Testis (tissue), 3 donors: Measurements from ENCODE around the gene ALDH16A1. TPM values are rescaled to one million over a fixed set of nuclear protein-coding genes. Genes with fewer than 3 reads are reported as not detected.

Source experiments
- microRNA counts, 2 donors: library from miRNA; unstranded; fragments of <30 nt; microRNA quantifications; one replicate each; lab custom pipeline; 2016
- microRNA-seq, 2 donors: library from miRNA; unstranded; fragments of <30 nt; microRNA quantifications; one replicate each; pipeline ENCODE4, GENCODE V29; 2016; ENCODE audit warnings: borderline number of aligned reads in 2 of 2, borderline replicate concordance in 1 of 2
- polyA plus RNA-seq: library from polyadenylated mRNA; stranded (reverse); fragments of 350-450 nt; fragmentation: Illumina TruSeq; extraction: RNeasy Lipid Tissue Mini Kit (QIAGEN cat#74804); gene quantifications from one replicate; pipeline ENCODE4 v1.2.3, GENCODE V29; 2014; ENCODE audit warnings: low read depth, low replicate concordance; ENCODE audit not compliant: insufficient read depth
- small RNA-seq, 2 donors: library from RNA; depleted of rRNA; stranded (forward); fragments of <200 nt; gene quantifications; one replicate each; pipeline ENCODE3, GENCODE V24; 2016
- total RNA-seq, 2 donors: library from RNA; depleted of rRNA; stranded (reverse); fragments of >200 nt; gene quantifications; one replicate each; pipeline ENCODE4 v1.2.3, GENCODE V29; 2016

ALDH16A1 gene
- total and polyA plus RNA-seq, 3 donors from 2014 or later, result 8.5 to 24.7 (median 22.4) TPM

MicroRNAs within 50 kb of the gene (microRNA counts, 767-probe panel; counts per million panel counts)
- microRNA hsa-miR-150-5p (lab: Ali Mortazavi, UCI), result 8,946 to 9,690 counts per million in 2 donors

Small RNA genes within 50 kb of the gene (microRNA-seq; reads per million reads assigned to microRNA genes)
- gene MIR150, result 363 to 453 reads per million in 2 donors

Small RNA genes within 50 kb of the gene (small RNA-seq; reads per million reads assigned to genes)
- gene COX6CP7, result 0 reads per million in 2 donors
- gene MIR150, result 4.8 to 20.6 reads per million in 2 donors
- 0 reads per million in 2 donors for gene SNORD32A
- 0 reads per million in 2 donors for gene SNORD33
- gene SNORD34, result 0 reads per million in 2 donors
- gene SNORD35A, result 0 reads per million in 2 donors
- 0 reads per million in 2 donors for gene SNORD35B

Other genes starting within 250 kb of the ALDH16A1 start
- 10 to 100 TPM; 47.0 to 51.9 TPM for gene SLC6A16, start 128.0 kb upstream of the ALDH16A1 start, total RNA-seq
- 311 TPM for gene SLC6A16, start 128.0 kb upstream of the ALDH16A1 start, polyA plus RNA-seq
- 10 to 100 TPM; 12.6 to 16.2 TPM for gene CD37, start 117.8 kb upstream of the ALDH16A1 start, total RNA-seq
- gene CD37, start 117.8 kb upstream of the ALDH16A1 start, polyA plus RNA-seq, result 23.2 TPM
- 10 to 100 TPM; 12.6 to 20.8 TPM for gene TEAD2, start 90.8 kb upstream of the ALDH16A1 start, total RNA-seq
- gene TEAD2, start 90.8 kb upstream of the ALDH16A1 start, polyA plus RNA-seq, result 29.6 TPM
- gene DKKL1, start 89.3 kb upstream of the ALDH16A1 start, total RNA-seq, result 100 to 1,000 TPM; 145 to 190 TPM
- gene DKKL1, start 89.3 kb upstream of the ALDH16A1 start, polyA plus RNA-seq, result 487 TPM
- 100 to 1,000 TPM in 1 of 2 donors, 10 to 100 TPM in 1; 72.8 to 102 TPM for gene KASH5, start 65.0 kb upstream of the ALDH16A1 start, total RNA-seq
- gene KASH5, start 65.0 kb upstream of the ALDH16A1 start, polyA plus RNA-seq, result 121 TPM
- gene PTH2, start 29.8 kb upstream of the ALDH16A1 start, total RNA-seq, result not detected
- gene PTH2, start 29.8 kb upstream of the ALDH16A1 start, polyA plus RNA-seq, result not detected
- gene GFY, start 27.8 kb upstream of the ALDH16A1 start, total RNA-seq, result under 1 TPM; 0.24 to 0.62 TPM
- 0.80 TPM for gene GFY, start 27.8 kb upstream of the ALDH16A1 start, polyA plus RNA-seq
- gene SLC17A7, start 11.7 kb upstream of the ALDH16A1 start, total RNA-seq, result 1 to 10 TPM; 2.2 to 2.7 TPM
- 3.2 TPM for gene SLC17A7, start 11.7 kb upstream of the ALDH16A1 start, polyA plus RNA-seq
- 10 to 100 TPM; 45.9 to 49.6 TPM for gene PIH1D1, start 1.4 kb upstream of the ALDH16A1 start, total RNA-seq
- gene PIH1D1, start 1.4 kb upstream of the ALDH16A1 start, polyA plus RNA-seq, result 55.3 TPM
- 1 to 10 TPM; 3.0 to 4.6 TPM for gene FLT3LG, start 21.0 kb downstream of the ALDH16A1 start, total RNA-seq
- gene FLT3LG, start 21.0 kb downstream of the ALDH16A1 start, polyA plus RNA-seq, result 7.1 TPM
- gene RPL13A, start 34.4 kb downstream of the ALDH16A1 start, total RNA-seq, result 1,000 to 10,000 TPM; 1,063 to 1,721 TPM
- 1,193 TPM for gene RPL13A, start 34.4 kb downstream of the ALDH16A1 start, polyA plus RNA-seq
- 1,000 to 10,000 TPM; 1,958 to 3,437 TPM for gene RPS11, start 43.2 kb downstream of the ALDH16A1 start, total RNA-seq
- gene RPS11, start 43.2 kb downstream of the ALDH16A1 start, polyA plus RNA-seq, result 2,108 TPM
- gene FCGRT, start 59.4 kb downstream of the ALDH16A1 start, total RNA-seq, result 10 to 100 TPM; 52.8 to 76.9 TPM
- 130 TPM for gene FCGRT, start 59.4 kb downstream of the ALDH16A1 start, polyA plus RNA-seq
- 10 to 100 TPM; 19.9 TPM for gene RCN3, start 74.8 kb downstream of the ALDH16A1 start, total RNA-seq
- 42.1 TPM for gene RCN3, start 74.8 kb downstream of the ALDH16A1 start, polyA plus RNA-seq
- gene NOSIP, start 127.3 kb downstream of the ALDH16A1 start, total RNA-seq, result 100 to 1,000 TPM; 145 to 151 TPM
- 241 TPM for gene NOSIP, start 127.3 kb downstream of the ALDH16A1 start, polyA plus RNA-seq
- 1 to 10 TPM in 1 of 2 donors, under 1 TPM in 1; 0.71 to 1.9 TPM for gene PRRG2, start 128.1 kb downstream of the ALDH16A1 start, total RNA-seq
- 3.0 TPM for gene PRRG2, start 128.1 kb downstream of the ALDH16A1 start, polyA plus RNA-seq
- gene PRR12, start 138.0 kb downstream of the ALDH16A1 start, total RNA-seq, result 10 to 100 TPM; 32.8 to 33.1 TPM
- 15.7 TPM for gene PRR12, start 138.0 kb downstream of the ALDH16A1 start, polyA plus RNA-seq
- gene RRAS, start 186.9 kb downstream of the ALDH16A1 start, total RNA-seq, result 10 to 100 TPM; 39.3 to 41.5 TPM
- 69.2 TPM for gene RRAS, start 186.9 kb downstream of the ALDH16A1 start, polyA plus RNA-seq
- gene SCAF1, start 189.0 kb downstream of the ALDH16A1 start, total RNA-seq, result 10 to 100 TPM; 70.8 to 78.1 TPM
- gene SCAF1, start 189.0 kb downstream of the ALDH16A1 start, polyA plus RNA-seq, result 51.4 TPM
- 10 to 100 TPM; 50.1 to 51.6 TPM for gene IRF3, start 212.6 kb downstream of the ALDH16A1 start, total RNA-seq
- gene IRF3, start 212.6 kb downstream of the ALDH16A1 start, polyA plus RNA-seq, result 34.9 TPM
- gene BCL2L12, start 212.7 kb downstream of the ALDH16A1 start, total RNA-seq, result 10 to 100 TPM; 11.3 to 19.3 TPM
- gene BCL2L12, start 212.7 kb downstream of the ALDH16A1 start, polyA plus RNA-seq, result 17.3 TPM
- 100 to 1,000 TPM; 192 to 272 TPM for gene PRMT1, start 224.0 kb downstream of the ALDH16A1 start, total RNA-seq
- 201 TPM for gene PRMT1, start 224.0 kb downstream of the ALDH16A1 start, polyA plus RNA-seq
- 1 to 10 TPM; 2.9 to 5.0 TPM for gene ADM5, start 236.4 kb downstream of the ALDH16A1 start, total RNA-seq
- 2.2 TPM for gene ADM5, start 236.4 kb downstream of the ALDH16A1 start, polyA plus RNA-seq
- gene CPT1C, start 237.9 kb downstream of the ALDH16A1 start, total RNA-seq, result 1 to 10 TPM; 8.8 to 9.8 TPM
- 17.1 TPM for gene CPT1C, start 237.9 kb downstream of the ALDH16A1 start, polyA plus RNA-seq